GM21447 (cell line): ENCODE results near the gene TPI1.
A peak's percentile ranks its signal among the peaks of the same experiment; 100 is the strongest.

ENCODE experiments used
- ATAC-seq: cut with Tn5 transposase; IDR thresholded peaks from one replicate; pipeline ENCODE4 v1.9.1; 2021; ENCODE audit not compliant: unreplicated experiment

Gene TPI1

DNA sequence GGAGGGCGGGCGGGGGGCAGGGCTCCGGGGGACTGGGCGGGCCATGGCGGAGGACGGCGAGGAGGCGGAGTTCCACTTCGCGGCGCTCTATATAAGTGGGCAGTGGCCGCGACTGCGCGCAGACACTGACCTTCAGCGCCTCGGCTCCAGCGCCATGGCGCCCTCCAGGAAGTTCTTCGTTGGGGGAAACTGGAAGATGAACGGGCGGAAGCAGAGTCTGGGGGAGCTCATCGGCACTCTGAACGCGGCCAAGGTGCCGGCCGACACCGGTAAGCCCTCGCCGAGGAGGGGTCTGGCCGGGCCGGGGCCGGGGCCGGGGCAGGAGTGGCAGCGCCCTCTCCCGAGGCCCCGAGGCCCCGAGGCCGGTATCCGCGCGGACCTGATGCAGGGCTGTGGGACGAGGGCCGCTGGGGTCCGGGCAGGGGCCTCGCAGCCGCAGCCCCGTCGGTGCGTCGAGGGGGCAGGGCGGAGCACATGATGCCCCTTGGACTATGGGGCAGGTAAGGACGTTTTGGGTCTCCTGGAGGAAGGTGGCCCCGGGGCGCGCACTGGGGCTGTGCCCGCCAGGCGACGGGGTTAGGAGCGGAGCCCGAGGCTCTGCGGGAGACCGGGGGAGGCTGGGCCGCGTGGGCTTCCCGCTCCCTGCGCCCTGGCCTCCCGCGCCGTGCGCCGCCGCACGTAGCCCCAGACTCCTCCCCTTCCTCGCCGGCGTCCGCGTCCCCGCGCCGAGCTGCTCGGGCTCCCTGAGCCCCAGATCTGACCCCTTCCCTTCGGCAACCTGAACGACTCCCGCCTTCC is at the start of gene TPI1:
Gene TPI1 (plus strand): TSS at position 119 of the 798 bp plus-strand sequence. CDS start 36 bp downstream, at position 155.
- ATAC-seq, result peak; percentile 47

DNA sequence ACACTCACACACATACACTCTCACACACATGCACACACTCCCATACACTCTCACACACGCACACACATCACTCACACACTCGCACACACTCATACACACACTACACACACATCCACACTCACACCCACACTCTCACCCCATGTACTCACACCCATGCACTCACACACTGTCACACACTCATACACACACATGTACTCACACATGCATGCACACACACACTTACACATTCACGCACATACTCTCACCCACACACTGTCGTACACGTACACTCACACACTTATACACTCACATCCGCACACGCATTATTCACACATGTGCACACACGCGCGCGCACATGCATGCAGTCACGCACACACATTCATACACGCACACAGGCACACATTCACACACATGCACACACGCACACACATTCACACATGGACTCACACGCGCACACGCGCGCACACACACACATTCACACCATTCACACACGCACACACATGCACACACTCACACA is 49.6 kb upstream of the TPI1 start:
- no peak for ATAC-seq

DNA sequence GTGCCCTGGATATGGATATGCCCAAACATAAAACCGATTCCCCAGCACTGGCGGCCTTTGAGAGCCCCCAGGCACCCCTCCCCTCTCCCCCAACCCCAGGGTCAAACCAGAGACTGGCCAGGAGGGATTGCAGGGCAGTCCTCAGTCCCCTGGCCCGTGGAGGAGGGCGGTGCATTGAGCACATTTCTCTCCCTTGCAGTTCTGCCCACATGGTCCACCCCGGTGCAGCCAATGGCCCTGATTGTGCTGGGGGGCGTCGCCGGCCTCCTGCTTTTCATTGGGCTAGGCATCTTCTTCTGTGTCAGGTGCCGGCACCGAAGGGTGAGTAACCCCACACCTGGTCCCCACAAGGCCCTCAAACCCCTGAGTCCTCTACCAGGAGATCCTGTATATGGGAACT is 49.1 kb upstream of the TPI1 start:
- ATAC-seq, result no peak

DNA sequence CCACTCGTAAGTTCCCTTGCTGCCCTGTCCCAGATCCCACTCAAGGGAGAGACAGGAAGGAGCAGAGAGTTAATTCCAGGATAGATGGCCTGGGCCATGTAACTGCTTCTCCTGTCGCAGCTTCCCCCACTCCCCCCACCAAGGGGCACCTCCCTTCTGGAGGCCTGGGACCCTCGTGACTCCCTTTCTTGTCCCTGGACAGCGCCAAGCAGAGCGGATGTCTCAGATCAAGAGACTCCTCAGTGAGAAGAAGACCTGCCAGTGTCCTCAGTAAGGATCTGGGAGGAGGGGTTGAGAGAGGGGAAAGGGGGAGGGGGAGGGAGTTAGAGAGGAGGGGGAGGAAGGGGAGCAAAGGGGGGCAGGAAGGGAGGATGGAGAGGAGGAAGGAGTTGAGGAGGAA is 48.7 kb upstream of the TPI1 start:
- ATAC-seq, result no peak

DNA sequence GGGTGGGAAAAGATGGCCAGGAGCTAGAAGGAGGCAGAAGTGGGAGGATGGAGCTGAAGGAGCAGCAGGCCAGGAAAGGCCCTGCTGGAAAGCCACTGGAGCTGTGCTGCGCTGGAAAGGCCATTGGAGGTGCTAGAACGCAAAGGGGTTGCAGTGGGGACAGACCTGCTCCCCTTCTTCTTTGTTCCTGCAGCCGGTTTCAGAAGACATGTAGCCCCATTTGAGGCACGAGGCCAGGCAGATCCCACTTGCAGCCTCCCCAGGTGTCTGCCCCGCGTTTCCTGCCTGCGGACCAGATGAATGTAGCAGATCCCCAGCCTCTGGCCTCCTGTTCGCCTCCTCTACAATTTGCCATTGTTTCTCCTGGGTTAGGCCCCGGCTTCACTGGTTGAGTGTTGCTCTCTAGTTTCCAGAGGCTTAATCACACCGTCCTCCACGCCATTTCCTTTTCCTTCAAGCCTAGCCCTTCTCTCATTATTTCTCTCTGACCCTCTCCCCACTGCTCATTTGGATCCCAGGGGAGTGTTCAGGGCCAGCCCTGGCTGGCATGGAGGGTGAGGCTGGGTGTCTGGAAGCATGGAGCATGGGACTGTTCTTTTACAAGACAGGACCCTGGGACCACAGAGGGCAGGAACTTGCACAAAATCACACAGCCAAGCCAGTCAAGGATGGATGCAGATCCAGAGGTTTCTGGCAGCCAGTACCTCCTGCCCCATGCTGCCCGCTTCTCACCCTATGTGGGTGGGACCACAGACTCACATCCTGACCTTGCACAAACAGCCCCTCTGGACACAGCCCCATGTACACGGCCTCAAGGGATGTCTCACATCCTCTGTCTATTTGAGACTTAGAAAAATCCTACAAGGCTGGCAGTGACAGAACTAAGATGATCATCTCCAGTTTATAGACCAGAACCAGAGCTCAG is 48.0 kb upstream of the TPI1 start:
- no peak for ATAC-seq

DNA sequence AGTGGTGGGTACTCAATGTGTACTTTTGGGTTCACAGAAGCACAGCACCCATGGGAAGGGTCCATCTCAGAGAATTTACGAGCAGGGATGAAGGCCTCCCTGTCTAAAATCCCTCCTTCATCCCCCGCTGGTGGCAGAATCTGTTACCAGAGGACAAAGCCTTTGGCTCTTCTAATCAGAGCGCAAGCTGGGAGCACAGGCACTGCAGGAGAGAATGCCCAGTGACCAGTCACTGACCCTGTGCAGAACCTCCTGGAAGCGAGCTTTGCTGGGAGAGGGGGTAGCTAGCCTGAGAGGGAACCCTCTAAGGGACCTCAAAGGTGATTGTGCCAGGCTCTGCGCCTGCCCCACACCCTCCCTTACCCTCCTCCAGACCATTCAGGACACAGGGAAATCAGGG is 47.2 kb upstream of the TPI1 start:
- no peak for ATAC-seq

DNA sequence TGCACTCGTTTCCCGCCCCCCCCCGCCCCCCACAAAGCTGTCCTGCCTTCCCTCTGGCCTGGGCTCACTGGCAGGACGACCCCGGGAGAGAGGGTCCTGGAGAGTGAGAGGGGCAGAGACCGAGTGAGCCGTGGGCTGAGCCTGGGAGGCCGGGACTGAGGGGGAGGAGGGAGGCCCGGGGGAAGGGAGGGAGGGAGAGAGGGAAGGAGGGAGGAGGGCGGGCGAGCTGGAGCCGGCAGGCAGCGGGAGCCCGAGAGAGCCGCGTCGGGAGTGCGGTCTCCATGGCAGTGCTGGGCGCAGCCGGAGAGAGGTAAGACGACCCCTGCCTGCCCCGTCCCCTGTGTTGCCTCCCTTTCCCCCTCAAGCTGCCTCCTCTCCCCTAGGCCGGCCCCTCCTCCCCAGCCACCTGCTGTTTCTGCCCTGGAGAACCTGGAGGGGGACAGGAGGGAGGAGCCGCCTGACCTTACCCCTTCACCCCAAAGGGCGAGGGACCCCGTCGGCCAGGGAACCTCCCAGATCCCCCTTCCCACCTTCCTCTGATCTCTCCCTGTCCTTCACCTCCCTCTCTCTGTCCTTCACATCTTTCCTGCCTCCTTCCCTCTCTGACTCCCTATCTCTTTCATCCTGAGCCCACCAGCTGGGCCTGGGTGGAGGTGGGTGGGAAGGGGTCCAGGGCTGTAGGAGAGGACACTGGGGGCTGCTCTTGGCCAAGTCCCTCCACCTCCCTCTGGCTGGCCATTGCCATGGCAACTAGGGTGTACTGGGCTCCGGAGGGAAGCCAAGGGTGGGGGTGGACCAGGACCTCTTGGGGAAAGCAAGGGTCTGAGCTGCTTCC is 45.5 kb upstream of the TPI1 start, which contains the start of gene GPR162:
Gene GPR162 (plus strand): TSS at position 231 of the 835 bp plus-strand sequence. CDS start 2,078 bp downstream, outside the sequence.
- ATAC-seq, result no peak

DNA sequence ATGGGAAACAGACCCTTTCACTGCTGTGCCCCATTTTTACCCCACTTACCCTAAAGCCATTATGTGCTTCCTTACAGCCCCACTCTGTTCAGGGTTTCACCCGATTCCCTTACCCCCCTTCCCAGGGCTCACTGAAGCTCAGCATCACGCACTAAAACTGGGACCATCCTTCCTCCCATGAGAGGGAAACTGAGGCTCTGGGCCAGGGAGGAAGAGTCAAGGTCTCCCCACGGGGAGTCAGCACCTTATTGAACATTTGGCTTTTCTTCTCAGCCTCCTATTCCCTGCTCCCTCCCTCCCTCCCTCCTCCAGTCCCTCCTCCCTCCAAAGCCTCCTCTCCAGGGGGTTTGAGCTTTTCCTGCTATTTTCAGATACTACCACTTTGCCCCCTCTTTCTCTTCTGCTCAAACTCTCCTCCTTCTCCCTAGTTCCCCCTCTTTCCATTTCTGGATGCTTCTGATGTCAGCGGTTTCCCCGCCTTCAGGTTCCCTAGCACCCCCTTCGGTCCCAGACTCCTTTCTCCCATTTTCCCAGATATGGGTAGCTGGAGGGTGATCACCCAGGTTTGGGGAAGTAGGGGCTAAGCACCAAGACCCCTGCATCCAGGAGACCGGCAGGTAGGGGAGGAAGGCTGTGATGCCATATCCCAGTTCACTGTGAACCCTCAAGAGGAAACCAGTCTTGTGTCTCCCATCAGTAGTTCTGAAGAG is 44.8 kb upstream of the TPI1 start:
- no peak for ATAC-seq

DNA sequence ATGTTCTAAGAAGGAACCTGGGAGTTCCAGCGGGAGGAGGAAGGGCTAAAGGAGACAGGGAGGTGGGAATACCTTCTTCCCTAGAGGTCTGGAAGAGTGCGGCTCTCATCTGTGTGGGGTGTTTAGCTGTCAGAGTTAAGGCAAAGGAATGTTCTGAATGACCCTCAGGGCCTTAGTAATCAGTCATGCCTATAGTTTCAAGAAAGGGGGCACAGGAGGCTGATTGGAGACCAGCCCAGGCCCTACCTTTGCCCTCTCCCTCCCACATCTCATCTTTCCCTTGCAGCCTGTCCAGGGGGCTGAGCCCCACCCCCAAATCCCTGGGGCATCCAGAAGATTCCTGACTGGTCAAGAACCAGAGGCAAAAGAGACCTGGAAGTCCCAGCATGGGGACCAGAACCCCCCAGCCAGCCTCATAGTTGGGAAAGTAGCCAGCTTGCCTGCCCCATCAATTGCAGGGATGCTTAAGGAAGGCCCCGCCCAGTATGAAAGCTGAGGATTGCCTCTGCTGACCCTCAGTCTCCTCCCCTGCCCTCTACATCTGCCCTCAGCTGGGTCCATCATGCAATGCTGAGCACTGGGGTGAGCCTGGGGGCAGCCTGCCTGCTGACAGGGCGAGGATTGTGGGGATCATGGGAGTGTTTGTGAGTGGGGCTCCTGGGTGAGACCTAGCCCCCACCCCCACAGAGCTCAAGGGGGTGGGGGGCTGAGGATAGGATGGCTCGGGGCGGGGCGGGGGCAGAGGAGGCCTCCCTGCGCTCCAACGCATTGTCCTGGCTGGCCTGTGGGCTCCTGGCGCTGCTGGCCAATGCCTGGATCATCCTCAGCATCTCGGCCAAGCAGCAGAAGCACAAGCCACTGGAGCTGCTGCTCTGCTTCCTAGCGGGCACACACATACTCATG is 43.9 kb upstream of the TPI1 start:
- no peak for ATAC-seq

DNA sequence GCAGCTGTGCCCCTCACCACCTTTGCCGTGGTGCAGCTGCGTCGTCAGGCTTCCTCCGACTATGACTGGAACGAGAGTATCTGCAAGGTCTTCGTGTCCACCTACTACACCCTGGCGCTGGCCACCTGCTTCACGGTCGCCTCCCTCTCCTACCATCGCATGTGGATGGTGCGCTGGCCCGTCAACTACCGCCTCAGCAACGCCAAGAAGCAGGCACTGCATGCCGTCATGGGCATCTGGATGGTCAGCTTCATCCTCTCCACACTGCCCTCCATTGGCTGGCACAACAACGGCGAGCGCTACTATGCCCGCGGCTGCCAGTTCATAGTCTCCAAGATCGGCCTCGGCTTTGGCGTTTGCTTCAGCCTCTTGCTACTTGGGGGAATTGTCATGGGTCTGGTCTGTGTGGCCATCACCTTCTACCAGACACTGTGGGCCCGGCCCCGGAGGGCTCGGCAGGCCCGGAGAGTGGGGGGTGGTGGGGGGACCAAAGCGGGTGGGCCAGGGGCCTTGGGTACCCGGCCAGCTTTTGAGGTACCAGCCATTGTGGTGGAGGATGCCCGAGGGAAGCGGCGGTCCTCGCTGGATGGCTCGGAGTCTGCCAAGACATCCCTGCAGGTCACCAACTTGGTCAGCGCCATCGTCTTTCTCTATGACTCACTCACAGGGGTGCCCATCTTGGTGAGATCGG is 43.1 kb upstream of the TPI1 start:
- ATAC-seq, result no peak

DNA sequence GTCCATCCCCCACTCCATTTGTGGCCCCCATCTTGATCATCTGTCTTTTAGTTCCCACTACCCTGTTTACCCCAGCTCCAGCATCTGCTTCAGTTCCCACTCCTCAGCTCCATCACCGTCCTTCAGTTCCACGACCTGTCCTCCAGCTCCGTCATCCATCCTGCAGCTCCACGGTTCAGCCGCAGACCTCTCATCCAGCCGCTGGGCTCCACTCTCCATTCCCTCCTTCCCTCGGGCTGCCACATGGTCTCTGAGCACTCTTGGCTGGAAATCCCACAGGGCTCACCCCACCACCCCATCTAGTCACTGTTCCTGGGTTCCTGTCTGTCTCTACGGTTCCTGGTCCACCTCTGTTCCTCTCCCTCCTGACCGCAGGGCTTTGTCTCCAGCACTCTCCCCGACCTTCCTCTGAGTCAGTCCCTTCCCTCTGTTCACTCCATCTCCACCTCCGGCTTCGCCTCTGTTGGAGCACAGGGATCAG is 42.4 kb upstream of the TPI1 start:
- no peak for ATAC-seq

DNA sequence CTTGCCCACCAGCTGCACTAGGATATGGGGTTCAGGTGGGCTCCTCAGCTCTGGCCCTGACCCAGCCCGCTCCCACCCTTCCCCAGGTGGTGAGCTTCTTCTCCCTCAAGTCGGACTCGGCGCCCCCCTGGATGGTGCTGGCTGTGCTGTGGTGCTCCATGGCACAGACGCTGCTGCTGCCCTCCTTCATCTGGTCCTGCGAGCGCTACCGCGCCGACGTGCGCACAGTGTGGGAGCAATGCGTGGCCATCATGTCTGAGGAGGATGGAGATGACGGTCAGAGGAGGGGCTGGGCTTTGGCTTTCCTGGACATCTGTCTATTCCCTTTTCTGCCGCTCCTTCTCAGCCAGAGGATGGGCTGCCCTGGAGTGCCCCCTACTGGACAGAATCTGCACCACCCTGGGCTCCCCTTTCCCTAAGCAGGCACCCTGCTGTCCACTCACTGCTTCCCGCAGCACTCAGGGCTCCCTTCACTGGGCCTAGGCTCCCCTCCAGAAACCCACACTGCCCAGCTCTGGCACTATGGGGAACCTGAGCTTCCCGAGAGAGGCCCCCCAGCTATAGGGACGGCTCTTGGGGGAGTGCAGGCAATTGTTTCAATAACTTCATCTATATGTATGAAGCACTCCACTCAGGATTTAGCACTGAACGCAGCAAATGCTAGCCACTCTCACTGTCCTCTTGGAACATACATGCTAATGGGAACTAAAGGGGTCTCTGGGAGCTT is 41.8 kb upstream of the TPI1 start:
- no peak for ATAC-seq

DNA sequence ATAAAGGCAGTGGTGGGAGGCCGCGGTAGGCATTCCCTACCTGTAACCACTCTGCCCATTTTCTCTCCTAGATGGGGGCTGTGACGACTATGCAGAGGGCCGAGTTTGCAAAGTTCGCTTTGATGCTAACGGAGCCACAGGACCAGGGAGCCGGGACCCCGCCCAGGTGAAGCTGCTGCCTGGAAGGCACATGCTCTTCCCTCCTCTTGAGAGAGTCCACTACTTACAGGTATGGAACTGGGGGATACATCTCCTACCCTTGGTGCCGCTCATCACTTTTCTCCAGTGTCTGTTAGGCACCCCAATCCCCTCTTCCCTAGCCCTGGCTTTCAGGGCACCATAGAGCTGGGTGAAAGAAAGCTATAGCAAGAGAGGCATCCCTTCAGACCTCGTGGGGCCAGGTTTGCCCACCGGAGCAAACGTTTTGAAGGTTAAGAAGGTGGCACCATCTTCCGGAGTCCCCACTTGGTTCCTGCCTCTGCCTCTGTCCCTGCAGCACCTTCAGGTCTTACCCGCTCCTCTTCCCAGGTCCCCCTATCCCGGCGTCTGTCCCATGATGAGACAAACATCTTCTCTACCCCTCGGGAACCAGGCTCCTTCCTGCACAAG is 41.1 kb upstream of the TPI1 start:
- no peak for ATAC-seq

DNA sequence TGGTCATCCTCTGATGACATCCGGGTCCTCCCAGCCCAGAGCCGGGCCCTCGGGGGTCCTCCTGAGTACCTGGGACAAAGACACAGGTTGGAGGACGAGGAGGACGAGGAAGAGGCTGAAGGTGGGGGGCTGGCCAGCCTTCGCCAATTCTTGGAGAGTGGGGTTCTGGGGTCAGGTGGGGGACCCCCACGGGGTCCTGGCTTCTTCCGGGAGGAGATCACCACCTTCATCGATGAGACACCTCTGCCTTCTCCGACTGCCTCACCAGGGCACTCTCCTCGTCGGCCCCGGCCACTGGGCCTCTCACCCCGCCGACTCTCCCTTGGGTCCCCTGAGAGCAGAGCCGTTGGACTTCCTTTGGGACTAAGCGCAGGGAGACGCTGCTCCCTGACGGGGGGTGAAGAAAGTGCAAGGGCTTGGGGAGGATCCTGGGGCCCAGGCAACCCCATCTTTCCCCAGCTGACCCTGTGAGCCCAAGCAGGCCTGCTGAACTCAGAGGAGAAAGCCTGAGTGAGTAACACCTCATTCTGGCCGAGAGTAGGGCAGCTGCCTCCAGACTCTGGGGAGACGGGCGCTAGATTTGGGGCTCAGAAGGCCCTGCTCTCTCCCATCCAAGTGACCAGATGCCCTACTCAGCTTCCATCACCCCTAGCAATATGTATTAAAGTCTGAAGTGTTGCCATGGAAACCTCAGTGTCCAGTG is 40.4 kb upstream of the TPI1 start:
- ATAC-seq, result no peak

DNA sequence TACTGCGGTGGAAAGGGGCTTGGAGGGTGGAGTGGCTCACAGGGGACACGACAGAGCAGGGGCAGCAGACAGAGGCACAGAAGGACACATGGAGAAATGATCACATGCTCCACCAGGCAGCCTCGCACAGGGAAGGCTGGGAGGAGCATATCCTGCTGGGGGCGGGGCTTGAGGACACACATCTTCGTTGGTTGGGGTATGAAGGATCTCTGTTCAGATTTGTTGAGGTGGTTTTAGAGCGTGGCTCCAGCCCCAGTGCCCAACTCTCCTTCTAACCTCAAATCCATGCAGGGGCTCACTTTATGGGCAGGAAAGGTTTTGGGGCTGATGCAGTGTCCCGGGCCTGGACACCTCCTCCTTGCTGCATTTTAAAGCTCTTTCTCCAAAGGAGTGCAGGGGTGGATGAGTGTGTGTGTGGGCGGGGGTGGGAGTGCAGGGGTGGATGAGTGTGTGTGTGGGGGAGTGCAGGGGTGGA is 39.9 kb upstream of the TPI1 start:
- ATAC-seq, result no peak

DNA sequence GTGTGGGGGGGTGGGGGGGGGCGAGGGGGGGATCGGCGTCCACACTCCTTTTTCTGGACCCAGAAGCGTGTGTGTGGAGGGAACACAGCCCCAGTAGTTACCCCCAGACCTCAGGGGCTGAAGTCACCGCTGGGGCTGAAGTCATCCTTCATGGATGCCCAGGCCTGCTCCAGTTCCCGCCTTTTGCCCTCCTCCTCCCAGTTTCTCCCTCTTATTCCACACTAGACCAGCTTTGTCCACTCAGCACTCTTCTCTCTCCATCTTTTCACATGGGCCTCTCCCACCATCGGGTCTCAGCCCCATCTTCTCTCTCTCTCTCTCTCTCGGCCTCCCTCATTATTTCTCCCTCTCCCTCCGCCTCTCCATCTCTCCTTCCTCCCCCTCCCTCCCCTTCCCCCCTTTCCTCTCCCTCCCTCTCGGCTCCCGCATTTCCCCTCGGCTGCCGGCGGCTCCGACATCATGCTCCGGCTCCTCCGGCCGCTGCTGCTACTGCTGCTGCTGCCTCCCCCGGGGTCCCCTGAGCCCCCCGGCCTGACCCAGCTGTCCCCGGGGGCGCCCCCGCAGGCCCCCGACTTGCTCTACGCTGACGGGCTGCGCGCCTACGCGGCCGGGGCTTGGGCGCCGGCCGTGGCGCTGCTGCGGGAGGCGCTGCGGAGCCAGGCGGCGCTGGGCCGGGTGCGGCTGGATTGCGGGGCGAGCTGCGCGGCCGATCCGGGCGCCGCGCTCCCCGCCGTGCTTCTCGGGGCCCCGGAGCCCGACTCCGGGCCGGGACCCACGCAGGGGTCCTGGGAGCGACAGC is 39.1 kb upstream of the TPI1 start, which contains the start of gene P3H3:
Gene P3H3 (plus strand): TSS at position 426 of the 799 bp plus-strand sequence. CDS start 34 bp downstream, at position 460.
- no peak for ATAC-seq
